Measurements from ENCODE around the gene PML. TPM values are rescaled to one million over a fixed set of nuclear protein-coding genes. Genes with fewer than 3 reads are reported as not detected.
A peak's percentile ranks its signal among the peaks of the same experiment; 100 is the strongest.

Gene PML
- total and polyA plus RNA-seq, 9 donors: 20.7 to 60.8 (median 49.4) TPM

DNA sequence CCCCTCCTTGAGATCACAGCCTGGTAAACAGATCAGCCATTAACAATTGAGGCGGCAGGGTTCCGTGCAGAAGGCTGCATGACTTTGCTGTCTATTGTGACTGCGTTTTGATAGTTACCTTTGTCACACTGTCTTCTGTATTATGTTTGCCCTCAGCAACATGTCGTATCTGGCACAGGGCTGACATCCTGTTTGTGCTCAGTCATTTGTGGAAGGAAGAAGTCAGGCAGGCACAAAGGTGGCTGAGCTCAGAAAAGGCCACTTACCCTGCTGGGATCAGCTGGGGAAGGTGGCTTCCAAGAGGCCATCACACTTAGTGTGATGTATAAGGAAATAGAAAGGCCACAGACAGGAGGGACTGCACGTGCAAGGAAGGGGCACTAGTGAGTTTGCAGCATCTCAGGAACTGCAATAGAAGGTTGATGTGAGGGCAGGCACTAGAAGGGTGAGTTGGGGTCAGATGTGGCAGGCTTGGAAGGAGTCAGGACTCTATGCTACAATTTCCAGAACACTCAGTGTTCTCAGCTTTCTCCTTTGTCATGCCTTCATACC, 13.4 kb downstream of the PML start:
- no peaks in the 10 kb centered on the region for H3K9me3 ChIP-seq
- WGBS, 3 donors: 82 to 86% (median 83%) methylated on average over 5 of the region's 5 CpGs
- no peaks in the 10 kb centered on the region for H3K27me3 ChIP-seq
- H3K4me1 ChIP-seq (ENCODE audit: insufficient read depth): peaks cover 11% of the 10 kb centered on the region
- intact Hi-C loops (cut with DNase I): no loop called here
- DNase-seq: no peak
- TF ChIP-seq CTCF (IDR thresholded peaks at IDR 0.05) (no peak), EP300 (IDR thresholded peaks at IDR 0.05) (no peak), POLR2A (IDR thresholded peaks at IDR 0.05) (no peak)
- H3K36me3 ChIP-seq: no peaks in the 10 kb centered on the region
- H3K4me3 ChIP-seq: no peak overlapping the region
- H3K27ac ChIP-seq: no peak overlapping the region

DNA sequence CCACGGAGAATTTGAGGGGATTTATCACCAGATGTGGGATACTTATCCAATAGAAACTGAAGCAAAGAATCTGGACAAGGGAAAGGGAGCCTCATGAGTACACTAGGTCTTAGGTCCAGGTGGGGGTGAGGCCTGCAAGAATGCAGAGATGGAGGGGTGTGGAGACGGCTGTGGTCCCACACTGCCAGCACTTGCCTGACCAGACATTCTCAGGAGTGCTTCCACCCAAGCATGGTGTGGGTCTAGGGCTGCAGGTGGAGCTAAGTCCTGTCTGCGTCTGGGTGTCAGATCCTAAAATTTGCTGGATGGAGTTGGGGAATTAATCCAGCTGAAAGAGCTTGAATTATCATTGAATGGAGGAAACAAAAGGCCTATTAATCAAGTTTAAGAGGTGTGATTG, 14.4 kb downstream of the PML start:
- intact Hi-C loops (cut with DNase I): no loop called here
- H3K9me3 ChIP-seq: no peaks in the 10 kb centered on the region
- TF ChIP-seq CTCF (IDR thresholded peaks at IDR 0.05): no peak
- no peak for TF ChIP-seq EP300 (IDR thresholded peaks at IDR 0.05)
- no peak for TF ChIP-seq POLR2A (IDR thresholded peaks at IDR 0.05)
- H3K4me1 ChIP-seq (ENCODE audit: insufficient read depth): peaks cover 11% of the 10 kb centered on the region
- whole genome bisulfite sequencing, 3 donors: 41 to 61% (median 51%) methylated on average over 3 of the region's 3 CpGs
- H3K4me3 ChIP-seq: no peak overlapping the region
- no peak for DNase-seq
- no peak overlapping the region for H3K27ac ChIP-seq
- no peaks in the 10 kb centered on the region for H3K36me3 ChIP-seq
- no peaks in the 10 kb centered on the region for H3K27me3 ChIP-seq

- intact Hi-C loops (cut with DNase I): no loop called here
- no peak overlapping the region for H3K4me3 ChIP-seq
These were observed 16.5 kb downstream of the PML start for GRCh38 chr15:74010929-74011540.

GRCh38 chr15:74011610-74012009, 17.1 kb downstream of the PML start:
- WGBS, 3 donors: 1 to 8% (median 2%) methylated on average over 2 of the region's 2 CpGs
- H3K4me1 ChIP-seq (ENCODE audit: insufficient read depth): peaks cover 11% of the 10 kb centered on the region
- no peaks in the 10 kb centered on the region for H3K9me3 ChIP-seq
- H3K27ac ChIP-seq: no peak overlapping the region
- H3K27me3 ChIP-seq: no peaks in the 10 kb centered on the region
- TF ChIP-seq EP300 (IDR thresholded peaks at IDR 0.05): no peak
- no peak for TF ChIP-seq CTCF (IDR thresholded peaks at IDR 0.05)
- no peak for TF ChIP-seq POLR2A (IDR thresholded peaks at IDR 0.05)
- intact Hi-C loops (cut with DNase I): no loop called here
- no peak overlapping the region for H3K4me3 ChIP-seq
- no peaks in the 10 kb centered on the region for H3K36me3 ChIP-seq
- peak; percentile 51 to 76 (median 59) for DNase-seq

More at GRCh38 chr15:74010929-74011540, 16.5 kb downstream of the PML start:
- DNase-seq: no peak
- H3K27me3 ChIP-seq: no peaks in the 10 kb centered on the region
- H3K4me1 ChIP-seq (ENCODE audit: insufficient read depth): peaks cover 11% of the 10 kb centered on the region
- H3K9me3 ChIP-seq: no peaks in the 10 kb centered on the region
- no peaks in the 10 kb centered on the region for H3K36me3 ChIP-seq
- H3K27ac ChIP-seq: no peak overlapping the region
- TF ChIP-seq CTCF (IDR thresholded peaks at IDR 0.05) (no peak), EP300 (IDR thresholded peaks at IDR 0.05) (no peak), POLR2A (IDR thresholded peaks at IDR 0.05) (no peak)
- 35 to 48% (median 37%) methylated on average over 2 of the region's 2 CpGs for WGBS, 3 donors

Measured in ovary (tissue), 9 donors.